HCT116 (cell line): Measurements from ENCODE around the gene FCER1A. TPM values are rescaled to one million over a fixed set of nuclear protein-coding genes. Genes with fewer than 3 reads are reported as not detected.

Experiments
- ATAC-seq: fragments of 200-7000 bp; cut with Tn5 transposase; 2 replicates; pipeline ENCODE4 v1.9.1; 2020; ENCODE audit warnings: mild to moderate bottlenecking, moderate library complexity
- Bru-seq: library from RNA; stranded (reverse); fragments of 400-500 nt; gene quantifications from one replicate; lab custom pipeline; 2021; lab: Mats Ljungman, UMichigan
- BruChase-seq, 2 experiments: library from RNA; stranded (reverse); fragments of 400-500 nt; gene quantifications; one replicate each; lab custom pipeline; 2021; lab: Mats Ljungman, UMichigan
- BruUV-seq: library from RNA; stranded (reverse); fragments of 400-500 nt; replicated peaks from 2 replicates; lab custom pipeline; 2021; lab: Mats Ljungman, UMichigan
- CTCF ChIA-PET: fragments of 300-600 bp; sonication (Branson Sonifier 250); formaldehyde crosslinking; loops from one replicate; lab custom pipeline; 2021; ENCODE audit warnings: antibody characterized with exemption; lab: Charles Lee
- POLR2A ChIA-PET: fragments of 300-600, 350-600 bp; sonication (Branson Sonifier 250); formaldehyde crosslinking; loops from one replicate; lab custom pipeline; 2021; ENCODE audit warnings: antibody characterized with exemption; lab: Charles Lee
- RAD21 ChIA-PET, 2 experiments: fragments of 300-600 bp; sonication (Branson Sonifier 250); formaldehyde crosslinking; loops; one replicate each; lab custom pipeline; 2023; ENCODE audit warnings: low total read pairs in 2 of 2; ENCODE audit not compliant: uncharacterized antibody in 2 of 2, unreplicated experiment in 2 of 2, low non-redundant PET in 1 of 2; lab: Charles Lee
- DNase-seq: peaks from one replicate; pipeline ENCODE4 v3.0.0-alpha.2; 2010; ENCODE audit warnings: low read depth, low spot score
- H2AFZ ChIP-seq: fragments of 200-600 bp; shearing (Covaris generic), sonication (generic); 2 replicates; pipeline ENCODE4 v1.6.1; 2017; ENCODE audit warnings: low read depth, mixed run types, mixed read lengths, antibody characterized with exemption, low read length; ENCODE audit not compliant: poor library complexity, severe bottlenecking
- H3K27ac ChIP-seq: 2 replicates; pipeline ENCODE4 v1.5.1; 2012; ENCODE audit warnings: low read depth, low read length
- H3K27me3 ChIP-seq: fragments of 200-600 bp; sonication (generic); 2 replicates; pipeline ENCODE4 v1.6.1; 2016; ENCODE audit warnings: mixed run types, low read length, mixed read lengths; ENCODE audit not compliant: insufficient read depth
- H3K36me3 ChIP-seq, 2 experiments: fragments of 200-500 bp in 1 of 2; fragments of 200-600 bp in 1 of 2; sonication (Bioruptor generic) in 1 of 2; sonication (generic) in 1 of 2; 2 replicates each; pipeline versions ENCODE4 v1.5.1 to v1.6.1; 2014 to 2016; ENCODE audit warnings: low read length in 2 of 2, inconsistent platforms in 1 of 2, mixed read lengths in 1 of 2, mixed run types in 1 of 2; ENCODE audit not compliant: insufficient read depth in 2 of 2, control insufficient read depth in 1 of 2
- H3K4me1 ChIP-seq, 2 experiments: fragments of 200-600 bp in 1 of 2; sonication (generic) in 1 of 2; 2 replicates each; pipeline versions ENCODE4 v1.5.1 to v1.6.1; 2012 to 2017; ENCODE audit warnings: low read length in 2 of 2, inconsistent platforms in 1 of 2, mild to moderate bottlenecking in 1 of 2, mixed read lengths in 1 of 2, mixed run types in 1 of 2, moderate library complexity in 1 of 2; ENCODE audit not compliant: insufficient read depth in 2 of 2, control insufficient read depth in 1 of 2
- H3K4me2 ChIP-seq: fragments of 200-600 bp; sonication (generic); 2 replicates; pipeline ENCODE4 v1.6.1; 2017; ENCODE audit warnings: mixed run types, low read length, mixed read lengths
- H3K4me3 ChIP-seq, 2 experiments: fragments of 200-600 bp in 1 of 2; sonication (generic) in 1 of 2; replicated peaks in 1 of 2; 2 replicates each; pipeline ENCODE4 v1.5.1; 2011 to 2016; ENCODE audit warnings: low read length in 2 of 2, control low read depth in 1 of 2, low read depth in 1 of 2, mild to moderate bottlenecking in 1 of 2, mixed read lengths in 1 of 2, mixed run types in 1 of 2
- H3K79me2 ChIP-seq: fragments of 200-600 bp; sonication (generic); 2 replicates; pipeline ENCODE4 v1.6.1; 2017; ENCODE audit warnings: mild to moderate bottlenecking, mixed run types, low read length, moderate library complexity, mixed read lengths; ENCODE audit not compliant: insufficient read depth
- H3K9ac ChIP-seq: fragments of 200-600 bp; sonication (generic); 2 replicates; pipeline ENCODE4 v1.6.1; 2016; ENCODE audit warnings: low read length, mixed read lengths
- H3K9me2 ChIP-seq: fragments of 200-600 bp; sonication (generic), shearing (Covaris generic); 2 replicates; pipeline ENCODE4 v1.6.1; 2017; ENCODE audit warnings: mixed run types, mild to moderate bottlenecking, moderate library complexity; ENCODE audit not compliant: insufficient read depth
- H3K9me3 ChIP-seq, 2 experiments: fragments of 200-500 bp in 1 of 2; fragments of 200-600 bp in 1 of 2; sonication (Bioruptor generic) in 1 of 2; sonication (generic) in 1 of 2; 2 replicates each; pipeline ENCODE4 v1.6.1; 2014 to 2017; ENCODE audit warnings: low read length in 2 of 2, mixed read lengths in 2 of 2, inconsistent platforms in 1 of 2, low read depth in 1 of 2, mild to moderate bottlenecking in 1 of 2, mixed run types in 1 of 2, moderate library complexity in 1 of 2; ENCODE audit not compliant: control insufficient read depth in 1 of 2, insufficient read depth in 1 of 2
- H4K20me1 ChIP-seq: fragments of 200-600 bp; sonication (generic), shearing (Covaris generic); 2 replicates; pipeline ENCODE4 v1.6.1; 2017; ENCODE audit warnings: mixed run types, mild to moderate bottlenecking, moderate library complexity; ENCODE audit not compliant: insufficient read depth
- CTCF ChIP-seq, 3 experiments: fragments of 200-600 bp in 1 of 3; sonication (generic) in 1 of 3; IDR thresholded peaks in 2 of 3; conservative IDR thresholded peaks in 1 of 3; 2 replicates each; pipeline ENCODE4 v1.5.1; 2012 to 2017; ENCODE audit warnings: low read depth in 2 of 3, low read length in 2 of 3, antibody characterized with exemption in 1 of 3, borderline replicate concordance in 1 of 3, control low read depth in 1 of 3, mild to moderate bottlenecking in 1 of 3, mixed read lengths in 1 of 3, mixed run types in 1 of 3, moderate library complexity in 1 of 3; ENCODE audit not compliant: insufficient read depth in 1 of 3
- ELF1 ChIP-seq: IDR thresholded peaks from 2 replicates; pipeline ENCODE4 v1.6.1; 2012; ENCODE audit warnings: low read depth, borderline replicate concordance
- EZH2 ChIP-seq: fragments of 200-600 bp; sonication (generic); IDR thresholded peaks from 2 replicates; pipeline ENCODE4 v1.6.1; 2017; ENCODE audit warnings: antibody characterized with exemption, mixed run types
- JUND ChIP-seq: IDR thresholded peaks from 2 replicates; pipeline ENCODE4 v1.6.1; 2012
- MAX ChIP-seq: IDR thresholded peaks from 2 replicates; pipeline ENCODE4 v1.6.1; 2012
- RAD21 ChIP-seq: IDR thresholded peaks from 2 replicates; pipeline ENCODE4 v1.6.1; 2012; ENCODE audit warnings: low read depth, mild to moderate bottlenecking
- REST ChIP-seq: IDR thresholded peaks from 2 replicates; pipeline ENCODE4 v1.6.1; 2012; ENCODE audit warnings: low read depth
- SRF ChIP-seq: IDR thresholded peaks from 2 replicates; pipeline ENCODE4 v1.6.1; 2012; ENCODE audit warnings: low read depth
- YY1 ChIP-seq: IDR thresholded peaks from 2 replicates; pipeline ENCODE4 v1.6.1; 2011; ENCODE audit warnings: low read length, low read depth, moderate library complexity, mild to moderate bottlenecking; ENCODE audit not compliant: insufficient replicate concordance; ENCODE audit errors: extremely low read depth
- ZBTB33 ChIP-seq: IDR thresholded peaks from 2 replicates; pipeline ENCODE4 v1.6.1; 2011; ENCODE audit warnings: mild to moderate bottlenecking, low read length, moderate library complexity; ENCODE audit not compliant: insufficient replicate concordance; ENCODE audit errors: extremely low read depth
- ZFX ChIP-seq: fragments of 450-650 bp; IDR thresholded peaks from 2 replicates; pipeline ENCODE4 v1.6.1; 2017
- ZNF274 ChIP-seq: fragments of 200-500 bp; sonication (Bioruptor generic); IDR thresholded peaks from 2 replicates; pipeline ENCODE4 v1.6.1; 2014; ENCODE audit warnings: mild to moderate bottlenecking, low read depth, low read length, inconsistent platforms
- intact Hi-C: fragments of 100-400 bp; cut with micrococcal nuclease; formaldehyde crosslinking; loops from 2 replicates; pipeline ENCODE4 v1.10.0; 2022
- long read RNA-seq: library from polyadenylated mRNA; unstranded; transcript quantifications from one replicate; pipeline ENCODE4 v2.0.0, GENCODE V29; 2021; ENCODE audit not compliant: unreplicated experiment
- polyA plus RNA-seq: library from polyadenylated mRNA; unstranded; fragments of >200 nt; gene quantifications from 2 replicates; pipeline ENCODE4 v1.2.1, GENCODE V29; 2012; ENCODE audit warnings: missing spikeins
- total RNA-seq: library from RNA; stranded (reverse); gene quantifications from one replicate; pipeline ENCODE4 v1.2.1, GENCODE V29; 2021; ENCODE audit not compliant: unreplicated experiment

Gene FCER1A
- not detected for total RNA-seq
- not detected in 2 replicates for polyA plus RNA-seq
- not detected for Bru-seq, nascent RNA
- percentile 3 among the genes with signal in this experiment for BruChase-seq, experiment 1, labeled RNA remaining after a 6-hour chase
- BruChase-seq, experiment 2, labeled RNA remaining after a 2-hour chase: percentile 4 among the genes with signal in this experiment
- long read RNA-seq: 0 reads

GRCh38 chr1:159302095-159302494 is at the start of gene FCER1A:
FCER1A (plus strand) TSS chr1:159302336; CDS start chr1:159302365, 29 bp downstream.
- CTCF ChIA-PET: no interaction called here

More at GRCh38 chr1:159302095-159302494, at the start of gene FCER1A:
- H3K4me1 ChIP-seq: no peaks in the 10 kb centered on the region
- no peak within 1 kb of the TSS for H2AFZ ChIP-seq
- DNase-seq (no peak), ATAC-seq (no peak)
- TF ChIP-seq ELF1 (no peak), ZBTB33 (no peak), YY1 (no peak), REST (no peak), EZH2 (no peak), JUND (no peak), ZNF274 (no peak), SRF (no peak), CTCF (IDR thresholded peaks at IDR 0.05 in 2 of 3, conservative IDR thresholded peaks at IDR 0.05 in 1 of 3; ENCODE audit: borderline replicate concordance in 1 of 3, insufficient read depth in 1 of 3, low read depth in 2 of 3, low read length in 2 of 3) (no peak), ZFX (no peak), RAD21 (no peak), MAX (no peak)
- H3K4me2 ChIP-seq: no peak within 1 kb of the TSS
- no peaks in the 10 kb centered on the region for H4K20me1 ChIP-seq
- H3K9ac ChIP-seq: no peak within 1 kb of the TSS
- H3K36me3 ChIP-seq: no peaks in the 10 kb centered on the region
- POLR2A ChIA-PET: no interaction called here
- no peak within 1 kb of the TSS for H3K27ac ChIP-seq
- no peaks in the 10 kb centered on the region for H3K9me2 ChIP-seq
- RAD21 ChIA-PET: no interaction called here
- intact Hi-C loops: no loop called here
- BruUV-seq: no TSS peak
- H3K4me3 ChIP-seq: no peak within 1 kb of the TSS
- peaks cover 20% of the 10 kb centered on the region for H3K27me3 ChIP-seq
- H3K9me3 ChIP-seq: no peaks in the 10 kb centered on the region
- H3K79me2 ChIP-seq: no peaks in the 10 kb centered on the region
